GM19468 (cell line): ENCODE measurements around the gene DTYMK.
"Not testable (repeated sequence)": the region's sequence is repeated elsewhere in the genome, so short reads cannot be mapped to it uniquely, and the experiment has no call there.

Experiments used
- ATAC-seq: cut with Tn5 transposase; IDR thresholded peaks from one replicate; pipeline ENCODE4 v1.9.1; 2021; ENCODE audit warnings: mild to moderate bottlenecking, moderate library complexity, moderate number of reproducible peaks; ENCODE audit not compliant: unreplicated experiment; ENCODE audit errors: extremely low read depth

Gene DTYMK

DNA sequence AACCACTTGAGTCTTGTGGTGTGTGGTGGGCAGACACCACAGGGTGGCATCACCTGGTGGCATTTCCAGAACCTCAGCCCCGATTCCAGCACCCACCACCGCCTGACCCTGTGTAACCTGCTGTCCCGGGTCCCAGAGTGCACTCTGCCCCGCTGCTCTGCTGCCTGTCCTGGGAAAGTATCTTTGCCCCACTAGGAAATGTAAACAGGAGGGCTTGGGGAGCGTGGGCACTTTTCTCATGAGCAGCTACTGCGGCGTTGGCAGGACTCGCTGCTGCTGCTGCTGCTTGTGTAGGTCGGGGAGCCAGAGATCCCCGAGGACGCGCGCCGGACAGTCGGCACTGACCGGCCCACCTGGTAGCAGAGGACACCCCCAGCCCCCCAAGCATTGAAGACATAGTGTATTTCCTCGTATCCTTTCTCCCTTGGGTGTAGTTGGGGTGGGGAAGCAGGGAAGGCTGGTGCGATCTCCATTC is 13.4 kb downstream of the DTYMK start:
- ATAC-seq, result no peak

DNA sequence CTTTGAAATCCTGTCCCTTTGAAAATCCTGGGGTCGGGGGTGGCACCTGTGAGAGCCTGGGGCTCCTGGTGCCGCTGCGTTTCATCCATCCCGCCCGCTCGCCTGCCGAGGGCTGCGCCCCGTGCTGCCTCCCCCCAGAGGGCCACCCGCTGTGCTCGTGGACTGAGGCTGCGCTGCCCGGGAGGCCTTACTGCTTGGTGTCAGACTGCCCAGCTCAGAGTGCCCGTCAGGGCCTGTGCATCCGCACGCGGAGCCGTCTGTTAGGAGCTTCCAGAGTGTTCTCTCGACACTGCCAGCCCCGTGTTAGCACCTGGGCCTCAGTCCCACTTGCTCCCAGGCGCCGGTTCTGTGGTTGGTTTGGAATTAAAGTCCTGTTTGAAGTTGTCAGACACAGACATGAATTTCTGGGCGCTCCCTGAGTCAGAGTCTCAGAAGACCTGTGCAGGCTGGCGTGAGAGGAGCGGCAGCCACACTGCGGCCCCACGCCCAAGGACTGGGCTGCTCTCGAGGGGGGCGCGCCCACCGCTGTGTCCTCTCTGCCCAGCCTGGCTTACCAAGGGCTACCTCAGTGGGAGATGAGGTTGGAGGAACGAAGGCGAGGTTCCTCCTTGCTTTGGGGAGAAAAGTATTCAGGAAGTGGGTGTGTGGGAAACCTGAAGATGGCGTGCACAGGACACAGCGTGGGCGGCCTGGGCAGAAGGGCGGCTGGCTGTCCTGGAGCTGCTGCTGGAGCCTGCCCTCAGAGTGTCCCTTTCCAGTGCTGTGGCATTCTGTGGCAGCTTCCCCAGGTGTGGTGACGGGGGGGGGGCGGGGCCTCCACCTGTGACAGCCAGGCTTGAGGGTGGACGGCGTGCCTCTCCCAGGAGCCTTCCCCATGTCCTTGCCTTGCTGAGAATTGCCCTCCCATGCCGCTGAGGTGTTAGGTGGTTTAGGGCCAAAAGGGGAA is 14.1 kb downstream of the DTYMK start:
- ATAC-seq, result no peak

DNA sequence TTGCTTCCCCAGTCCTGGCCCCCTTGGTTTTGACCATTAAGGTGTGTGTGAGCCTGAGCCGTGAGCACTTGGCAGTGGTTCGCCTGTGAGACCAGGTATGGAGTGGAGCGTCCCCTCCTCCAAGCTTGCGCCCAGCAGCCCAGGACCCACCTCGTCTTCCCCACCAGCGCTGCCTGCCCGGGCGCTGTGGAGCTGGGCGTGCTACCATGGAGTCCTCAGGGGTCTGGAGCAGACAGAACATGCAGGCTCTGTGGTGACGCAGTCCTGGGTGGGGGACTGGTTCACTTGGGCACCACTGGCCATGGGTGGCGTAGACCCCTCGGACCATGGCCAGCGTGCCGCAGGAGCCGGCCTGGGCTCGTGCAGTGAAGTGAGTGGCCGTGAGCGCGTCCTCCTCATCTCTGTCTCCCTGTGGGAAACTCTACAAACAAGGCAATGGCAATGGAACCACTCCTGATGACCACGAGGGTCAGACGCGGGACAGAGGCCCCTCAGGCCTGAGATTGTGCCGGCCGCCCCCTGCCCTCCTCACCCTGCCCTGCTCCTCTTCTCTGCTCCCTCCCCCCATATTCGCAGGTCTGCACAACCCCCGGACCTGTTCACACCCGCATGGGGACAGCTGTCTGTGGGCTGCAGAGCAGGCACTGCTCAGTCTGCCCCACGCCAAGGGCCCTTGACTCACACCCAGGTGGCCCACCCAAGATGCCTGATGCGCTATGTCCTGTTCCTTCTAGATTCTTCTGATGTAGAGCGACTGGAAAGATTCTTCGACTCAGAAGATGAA is 15.0 kb downstream of the DTYMK start:
- no peak for ATAC-seq

DNA sequence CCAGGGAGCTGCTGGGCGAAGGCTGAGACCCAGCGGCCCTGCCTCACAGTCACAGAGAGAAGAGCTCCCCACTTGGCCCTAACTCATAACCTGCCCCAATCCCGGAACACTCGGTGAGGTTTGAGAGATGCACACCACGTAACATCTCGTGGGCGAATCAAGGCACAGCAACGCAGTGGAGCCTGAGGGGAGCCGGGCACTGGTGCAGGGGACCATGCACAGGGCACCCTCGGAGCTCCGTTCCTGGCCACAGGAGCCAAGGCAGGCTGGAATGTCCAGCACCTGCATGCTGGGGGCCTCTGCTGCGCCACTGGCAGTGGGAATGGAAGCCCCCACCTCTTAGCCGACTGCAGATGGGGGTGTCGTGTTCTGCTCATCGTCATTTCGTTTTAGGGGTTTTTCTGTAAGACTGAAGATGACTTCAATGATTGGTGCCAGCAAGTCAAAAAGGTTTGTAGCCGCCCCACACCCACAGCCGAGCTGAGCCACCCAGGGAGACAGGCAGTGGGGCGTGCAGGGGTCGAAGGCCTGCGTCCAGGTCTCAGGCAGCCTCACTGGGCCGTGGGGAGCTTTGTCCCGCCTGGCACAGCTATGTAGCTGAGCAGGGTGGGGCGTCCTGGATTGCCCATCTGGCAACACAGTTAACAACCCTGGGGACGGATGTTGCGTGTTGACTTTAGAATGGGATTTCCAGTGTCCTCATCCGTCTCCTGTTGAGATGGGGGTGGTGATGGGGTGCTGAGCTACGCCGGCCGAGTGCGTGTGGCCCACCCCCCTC is 16.1 kb downstream of the DTYMK start:
- no peak for ATAC-seq

- no peak for ATAC-seq
Observed at GRCh38 chr2:241668839-241669238, 17.8 kb downstream of the DTYMK start.

DNA sequence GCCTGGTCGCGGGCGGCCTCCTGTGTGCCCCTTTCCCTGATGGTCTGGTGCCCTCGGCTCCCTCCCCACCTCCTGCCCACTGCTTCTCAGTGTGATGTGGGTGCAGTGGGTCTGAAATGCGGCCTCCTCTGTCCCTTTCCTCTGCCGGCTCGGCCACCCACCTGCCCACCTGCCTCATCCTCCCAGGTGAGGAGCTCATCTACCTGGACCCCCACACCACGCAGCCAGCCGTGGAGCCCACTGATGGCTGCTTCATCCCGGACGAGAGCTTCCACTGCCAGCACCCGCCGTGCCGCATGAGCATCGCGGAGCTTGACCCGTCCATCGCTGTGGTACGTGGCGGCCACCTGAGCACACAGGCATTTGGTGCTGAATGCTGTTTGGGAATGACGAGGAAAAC is 18.3 kb downstream of the DTYMK start:
- no peak for ATAC-seq

DNA sequence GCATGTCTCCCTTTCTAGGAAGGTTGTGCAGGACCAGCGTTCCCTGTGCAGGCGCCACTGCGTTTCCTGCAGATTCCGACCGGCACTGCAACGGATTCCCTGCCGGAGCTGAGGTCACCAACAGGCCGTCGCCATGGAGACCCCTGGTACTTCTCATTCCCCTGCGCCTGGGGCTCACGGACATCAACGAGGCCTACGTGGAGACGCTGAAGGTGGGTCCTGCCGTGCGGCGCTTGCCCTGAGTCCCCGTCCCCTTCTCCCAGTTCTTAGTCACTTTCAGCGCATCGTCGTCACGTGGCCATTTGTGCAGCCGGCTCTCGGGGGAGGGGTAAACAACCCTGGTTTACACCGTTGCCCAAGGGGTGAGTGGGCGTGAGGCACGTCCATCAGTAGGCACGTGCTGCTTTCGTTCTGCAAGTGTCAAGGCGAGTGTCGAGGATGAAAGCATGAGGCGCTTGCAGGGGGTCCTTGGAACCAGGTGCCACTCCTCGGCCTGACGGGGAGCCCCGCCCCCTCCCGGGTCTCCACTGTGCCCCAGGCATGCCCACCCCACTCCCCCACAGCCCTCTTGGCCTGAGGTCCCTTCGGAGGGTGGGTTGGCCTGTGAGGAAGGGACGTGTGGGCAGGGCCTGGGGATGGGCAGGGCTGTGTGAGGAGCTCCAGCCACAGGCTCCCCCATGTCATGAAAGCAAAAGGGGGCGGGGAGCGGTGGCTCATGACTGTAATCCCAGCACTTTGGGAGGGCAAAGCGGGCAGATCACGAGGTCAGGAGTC is 19.8 kb downstream of the DTYMK start:
- ATAC-seq, result no peak

DNA sequence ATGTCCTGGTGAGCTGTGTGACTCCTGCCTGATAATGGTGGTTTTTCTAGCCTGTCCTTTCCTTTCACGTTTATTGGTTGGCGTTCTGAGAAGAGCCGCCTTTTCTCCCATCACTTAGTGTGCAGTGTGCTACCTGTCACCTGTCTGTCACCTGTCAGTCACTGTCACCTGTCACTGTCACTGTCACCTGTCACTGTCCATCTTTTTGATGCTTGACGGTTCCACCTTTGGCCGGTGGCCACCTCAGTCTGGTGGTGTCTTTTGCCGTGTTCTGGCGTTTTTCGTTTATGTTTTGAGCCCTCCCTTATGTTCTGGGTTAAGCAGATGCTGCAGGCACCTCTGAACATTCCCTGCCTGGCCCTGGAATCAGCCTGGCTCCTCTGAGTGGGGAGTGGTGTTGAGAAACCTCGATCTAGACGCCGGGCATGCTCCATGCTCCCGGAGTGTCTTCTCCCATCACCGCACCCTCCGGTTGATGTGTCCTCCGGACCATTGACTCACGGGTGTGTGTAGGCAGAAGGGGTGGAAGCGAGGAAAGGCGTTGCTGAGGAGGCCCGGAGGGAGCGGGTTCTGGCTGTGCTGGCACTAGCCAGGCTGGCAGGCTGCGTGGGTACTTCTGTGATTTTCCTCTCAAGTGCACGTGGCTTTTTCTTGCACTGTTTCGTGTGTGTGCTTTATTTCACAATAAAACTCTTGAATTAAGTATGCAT is 20.7 kb downstream of the DTYMK start:
- ATAC-seq, result no peak

DNA sequence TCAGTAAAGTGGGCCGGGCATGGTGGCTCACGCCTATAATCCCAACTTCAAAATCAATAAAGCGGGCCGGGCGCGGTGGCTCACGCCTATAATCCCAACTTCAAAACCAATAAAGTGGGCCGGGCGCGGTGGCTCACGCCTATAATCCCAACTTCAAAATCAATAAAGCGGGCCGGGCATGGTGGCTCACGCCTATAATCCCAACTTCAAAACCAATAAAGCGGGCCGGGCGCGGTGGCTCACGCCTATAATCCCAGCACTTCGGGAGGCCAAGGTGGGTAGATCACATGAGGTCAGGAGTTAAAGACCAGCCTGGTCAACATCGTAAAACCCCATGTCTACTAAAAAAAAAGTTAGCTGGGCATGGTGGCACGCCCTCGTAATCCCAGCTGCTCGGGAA is 23.9 kb downstream of the DTYMK start:
- ATAC-seq, result not testable (repeated sequence)

DNA sequence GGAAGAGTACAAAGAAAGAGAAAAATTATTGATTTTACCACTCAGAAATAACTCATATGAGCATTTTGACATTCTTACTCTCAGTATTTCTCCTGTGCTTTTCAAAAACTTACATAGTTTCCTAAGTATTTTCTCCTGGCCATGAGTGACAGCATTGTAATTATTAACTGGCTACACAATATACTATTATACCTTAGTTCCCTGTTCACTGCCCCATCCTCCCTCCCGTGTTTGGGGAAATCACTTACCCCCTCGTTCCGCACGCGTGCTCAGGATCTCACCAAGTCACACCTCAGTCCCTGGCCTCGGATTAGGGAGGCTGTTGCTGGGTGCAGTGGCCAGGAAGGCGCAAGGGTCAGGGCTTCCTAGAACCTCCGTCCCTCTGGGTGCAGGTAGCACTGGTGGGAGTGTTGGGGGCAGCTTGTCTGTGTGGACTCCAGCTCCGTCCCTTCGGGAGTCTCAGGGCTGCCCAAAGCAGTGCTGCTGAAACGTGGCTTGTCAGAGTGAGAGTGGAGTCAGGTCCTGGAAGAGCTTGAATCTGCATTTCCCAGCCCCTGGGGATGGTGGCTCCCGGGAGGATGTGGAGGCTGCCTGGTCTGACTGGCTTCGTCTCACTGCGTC is 25.9 kb downstream of the DTYMK start:
- ATAC-seq, result no peak

- ATAC-seq, result no peak
Observed at GRCh38 chr2:241659150-241659739, 27.4 kb downstream of the DTYMK start.

DNA sequence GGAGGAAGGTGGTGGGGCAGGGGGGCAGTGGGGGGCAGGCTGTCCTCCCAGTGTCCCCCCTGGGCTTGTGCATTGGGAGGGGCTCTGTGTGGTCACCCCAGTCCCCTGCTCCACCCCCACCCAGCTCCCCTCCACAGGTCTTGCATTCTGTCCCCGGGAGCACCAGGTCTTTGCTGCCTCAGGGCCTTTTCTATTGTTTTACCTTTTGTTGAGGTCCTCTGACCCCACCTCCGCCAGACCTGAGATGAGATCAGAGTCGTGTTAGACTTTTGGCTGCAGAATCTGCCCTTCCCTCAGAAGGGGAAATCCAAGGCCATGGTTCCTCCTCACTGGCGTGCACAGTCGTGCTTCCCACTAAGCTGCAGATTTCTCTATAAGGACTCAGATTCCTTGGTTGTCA is 28.3 kb downstream of the DTYMK start:
- no peak for ATAC-seq

DNA sequence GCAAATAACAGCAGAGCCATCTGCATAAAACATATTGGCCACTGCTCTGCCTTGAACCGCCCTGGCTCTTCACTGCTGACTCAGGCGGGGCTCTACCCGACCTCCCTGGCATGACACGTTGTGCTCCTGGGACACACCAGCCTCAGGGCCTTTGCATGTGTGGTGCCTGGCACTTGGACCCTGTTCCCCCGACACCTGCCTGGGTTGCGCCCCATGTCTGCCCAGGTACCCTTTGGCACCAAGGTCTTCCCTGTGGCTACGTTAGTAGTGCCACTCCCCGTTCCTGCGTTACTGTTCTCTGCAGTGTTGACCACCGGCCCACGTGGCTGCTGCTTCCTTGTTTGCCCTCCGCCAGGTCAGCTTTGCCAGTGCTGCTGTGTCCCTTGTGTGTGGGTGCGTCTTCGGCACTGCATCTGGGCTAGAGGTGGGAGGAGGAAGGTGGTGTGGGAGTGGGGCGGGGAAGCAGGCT is 28.8 kb downstream of the DTYMK start:
- no peak for ATAC-seq

DNA sequence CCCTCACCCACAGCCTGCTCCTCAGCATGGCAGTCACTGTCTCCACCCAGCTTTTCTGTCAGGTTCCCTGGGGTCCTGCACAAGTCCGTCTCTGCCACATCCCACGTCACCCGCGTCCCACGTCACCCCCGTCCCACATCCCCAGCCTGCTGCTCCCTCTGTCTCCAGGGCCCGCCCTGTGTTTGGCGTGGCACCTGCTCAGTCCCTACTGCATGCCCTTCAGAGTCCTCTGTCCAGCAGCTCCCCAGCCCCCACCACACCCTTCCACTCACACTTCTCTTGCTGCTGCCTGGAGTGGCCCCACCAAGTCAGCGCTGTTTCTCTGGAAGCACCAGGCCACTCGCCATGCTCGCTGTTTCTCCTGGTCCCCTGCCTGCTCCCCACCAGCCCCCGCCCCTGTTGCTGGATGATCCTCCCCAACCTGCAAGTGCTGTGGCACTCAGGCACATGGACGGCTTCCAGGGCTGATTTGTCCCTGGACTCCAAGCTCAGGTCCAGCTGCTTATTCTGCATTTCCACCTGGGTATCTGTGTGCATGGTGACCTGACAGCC is 30.3 kb downstream of the DTYMK start:
- ATAC-seq, result no peak

DNA sequence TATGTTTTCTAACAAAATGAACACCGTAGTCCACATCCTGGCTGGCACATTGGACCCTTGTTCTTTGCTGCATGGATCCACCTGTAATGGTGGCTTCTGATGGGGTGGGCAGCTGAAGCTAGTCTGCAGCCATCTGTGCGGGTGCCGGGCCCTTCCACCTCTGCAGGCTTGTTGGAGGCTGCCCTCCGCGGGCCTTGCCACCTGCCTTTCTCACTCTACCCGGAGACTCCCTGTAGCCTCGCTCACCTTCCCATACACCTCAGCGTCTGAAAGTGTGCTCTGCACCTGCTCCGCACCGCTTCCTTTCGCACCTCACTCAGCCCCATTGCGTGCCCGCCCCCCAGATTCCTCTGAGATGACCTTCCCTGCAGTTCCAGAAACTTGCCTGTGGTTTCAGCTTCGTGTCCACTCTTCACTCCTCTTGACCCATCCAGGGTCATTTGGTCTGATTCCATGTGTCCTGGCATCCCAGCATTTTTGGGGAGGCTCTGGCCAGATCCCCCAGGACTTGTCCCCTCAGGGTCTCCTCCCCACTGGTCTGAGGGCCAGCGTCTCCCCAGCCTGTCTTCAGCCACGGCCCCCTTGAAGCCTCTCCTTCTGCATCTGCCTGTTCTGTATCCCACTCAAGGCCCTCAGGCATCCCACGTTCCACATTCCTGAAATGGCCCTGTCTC is 31.0 kb downstream of the DTYMK start:
- ATAC-seq, result no peak

GRCh38 chr2:241654551-241654950 is 32.1 kb downstream of the DTYMK start:
- no peak for ATAC-seq

DNA sequence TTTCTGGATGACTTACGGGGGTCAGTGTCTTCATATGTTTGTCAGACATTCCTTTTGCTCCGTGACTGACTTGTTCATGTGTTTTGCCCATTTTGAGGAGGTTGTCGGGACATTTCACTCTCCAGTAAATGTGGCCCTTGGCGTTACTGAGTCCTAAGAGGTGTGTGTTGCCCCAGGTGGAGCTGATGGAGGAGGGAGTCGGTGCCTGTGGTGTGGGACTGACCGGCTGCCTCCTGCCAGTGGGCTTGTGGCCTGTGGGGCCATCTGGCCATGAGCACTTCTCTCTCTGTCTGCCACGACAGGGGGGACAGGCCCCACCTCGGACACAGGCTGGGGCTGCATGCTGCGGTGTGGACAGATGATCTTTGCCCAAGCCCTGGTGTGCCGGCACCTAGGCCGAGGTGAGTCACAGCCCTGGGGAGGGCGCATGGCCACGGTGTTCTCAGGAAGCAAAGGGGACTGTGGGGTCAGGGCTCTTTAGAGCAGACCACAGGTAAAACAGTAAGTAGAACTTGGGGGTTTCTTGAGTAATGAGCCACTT is 33.3 kb downstream of the DTYMK start:
- no peak for ATAC-seq
